Astrocyte (in vitro differentiated cells and primary cell): ENCODE results near the gene ST6GALNAC3. TPM values are rescaled to one million over a fixed set of nuclear protein-coding genes. Genes with fewer than 3 reads are reported as not detected.
A peak's percentile ranks its signal among the peaks of the same experiment; 100 is the strongest.

Source experiments
- DNase-seq: peaks from one replicate; pipeline ENCODE4 v3.0.0-alpha.2; 2010; ENCODE audit warnings: low read depth
- FAIRE-seq: peaks from 2 replicates; lab custom pipeline; 2011; peaks lifted over from hg19 to GRCh38; lab: Jason Lieb, UNC
- H2AFZ ChIP-seq: 2 replicates; pipeline ENCODE4 v1.6.0; 2012; ENCODE audit warnings: low read depth, low read length, inconsistent platforms
- H3K27ac ChIP-seq: 2 replicates; pipeline ENCODE4 v1.5.1; 2011; ENCODE audit warnings: low read depth, low read length, inconsistent platforms
- H3K27me3 ChIP-seq: 2 replicates; pipeline ENCODE4 v1.6.0; 2011; ENCODE audit warnings: low read length, inconsistent platforms; ENCODE audit not compliant: insufficient read depth
- H3K36me3 ChIP-seq: 2 replicates; pipeline ENCODE4 v1.5.1; 2011; ENCODE audit warnings: low read length, inconsistent platforms; ENCODE audit not compliant: insufficient read depth
- H3K4me1 ChIP-seq: 2 replicates; pipeline ENCODE4 v1.5.1; 2011; ENCODE audit warnings: low read length, inconsistent platforms; ENCODE audit not compliant: insufficient read depth
- H3K4me2 ChIP-seq: 2 replicates; pipeline ENCODE4 v1.6.0; 2012; ENCODE audit warnings: low read length, inconsistent platforms
- H3K4me3 ChIP-seq: 2 replicates; pipeline ENCODE4 v1.5.1; 2011; ENCODE audit warnings: low read depth, mild to moderate bottlenecking, low read length, inconsistent platforms; ENCODE audit not compliant: insufficient read depth
- H3K79me2 ChIP-seq: 2 replicates; pipeline ENCODE4 v1.6.0; 2012; ENCODE audit warnings: mild to moderate bottlenecking, low read length, inconsistent platforms; ENCODE audit not compliant: insufficient read depth
- H3K9ac ChIP-seq: 2 replicates; pipeline ENCODE4 v1.6.0; 2012; ENCODE audit warnings: mild to moderate bottlenecking, low read length, inconsistent platforms
- H3K9me3 ChIP-seq: 2 replicates; pipeline ENCODE4 v1.5.1; 2012; ENCODE audit warnings: low read depth, mild to moderate bottlenecking, low read length, inconsistent platforms; ENCODE audit not compliant: insufficient read depth
- H4K20me1 ChIP-seq: 2 replicates; pipeline ENCODE4 v1.6.0; 2012; ENCODE audit warnings: low read length, inconsistent platforms; ENCODE audit not compliant: insufficient read depth
- H3K27ac Mint-ChIP-seq: one replicate; pipeline ENCODE4 v1.8.0; 2021; ENCODE audit warnings: mild to moderate bottlenecking, mixed read lengths; ENCODE audit not compliant: unreplicated experiment
- H3K27me3 Mint-ChIP-seq: one replicate; pipeline ENCODE4 v1.8.0; 2021; ENCODE audit warnings: low read depth, mixed read lengths; ENCODE audit not compliant: unreplicated experiment
- H3K36me3 Mint-ChIP-seq: one replicate; pipeline ENCODE4 v1.8.0; 2021; ENCODE audit warnings: low read depth, mixed read lengths; ENCODE audit not compliant: unreplicated experiment
- H3K4me1 Mint-ChIP-seq: one replicate; pipeline ENCODE4 v1.8.0; 2021; ENCODE audit warnings: low read depth, mixed read lengths; ENCODE audit not compliant: unreplicated experiment
- H3K4me3 Mint-ChIP-seq: one replicate; pipeline ENCODE4 v1.8.0; 2021; ENCODE audit warnings: mild to moderate bottlenecking, moderate library complexity, mixed read lengths; ENCODE audit not compliant: unreplicated experiment
- H3K9me3 Mint-ChIP-seq: one replicate; pipeline ENCODE4 v1.8.0; 2021; ENCODE audit warnings: mild to moderate bottlenecking, mixed read lengths; ENCODE audit not compliant: unreplicated experiment
- EZH2 ChIP-seq: IDR thresholded peaks from 2 replicates; pipeline ENCODE4 v1.6.1; 2012; ENCODE audit warnings: mild to moderate bottlenecking, low read length, inconsistent platforms; ENCODE audit not compliant: insufficient read depth
- total RNA-seq: library from RNA; stranded (reverse); gene quantifications from 2 replicates; pipeline ENCODE4 v1.2.1, GENCODE V29; 2021
- TF ChIP-seq, protein P1 (sequence below): IDR thresholded peaks from 2 replicates; pipeline ENCODE4 v1.5.1; 2011; ENCODE audit warnings: low read depth, mild to moderate bottlenecking, inconsistent platforms, low read length, moderate library complexity; ENCODE audit not compliant: insufficient read depth

ST6GALNAC3 gene
- total RNA-seq, 1 donor from 2014 or later = 3.2 TPM

DNA sequence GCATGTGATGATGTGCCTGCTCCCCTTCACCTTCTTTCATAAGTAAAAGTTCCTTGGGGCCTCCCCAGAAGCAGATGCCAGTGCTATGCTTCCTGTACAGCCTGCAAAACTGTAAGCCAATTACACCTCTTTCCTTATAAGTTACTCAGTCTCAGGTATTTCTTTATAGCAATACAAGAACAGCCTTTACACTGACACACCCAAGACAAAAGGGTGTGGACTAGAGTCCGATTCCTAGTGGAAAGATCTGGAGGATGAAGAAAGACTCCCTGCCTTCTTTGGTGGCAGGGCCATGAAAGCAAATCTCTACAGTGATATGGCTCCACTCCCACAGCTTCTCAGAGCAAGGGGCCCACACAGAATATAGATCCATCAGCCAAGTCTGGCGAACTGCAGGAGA, 583.1 kb downstream of the ST6GALNAC3 start:
- no peaks in the 10 kb centered on the region for H3K36me3 ChIP-seq
- no peaks in the 10 kb centered on the region for H3K4me1 ChIP-seq
- no peak for TF ChIP-seq EZH2
- TF ChIP-seq, protein P1, sequence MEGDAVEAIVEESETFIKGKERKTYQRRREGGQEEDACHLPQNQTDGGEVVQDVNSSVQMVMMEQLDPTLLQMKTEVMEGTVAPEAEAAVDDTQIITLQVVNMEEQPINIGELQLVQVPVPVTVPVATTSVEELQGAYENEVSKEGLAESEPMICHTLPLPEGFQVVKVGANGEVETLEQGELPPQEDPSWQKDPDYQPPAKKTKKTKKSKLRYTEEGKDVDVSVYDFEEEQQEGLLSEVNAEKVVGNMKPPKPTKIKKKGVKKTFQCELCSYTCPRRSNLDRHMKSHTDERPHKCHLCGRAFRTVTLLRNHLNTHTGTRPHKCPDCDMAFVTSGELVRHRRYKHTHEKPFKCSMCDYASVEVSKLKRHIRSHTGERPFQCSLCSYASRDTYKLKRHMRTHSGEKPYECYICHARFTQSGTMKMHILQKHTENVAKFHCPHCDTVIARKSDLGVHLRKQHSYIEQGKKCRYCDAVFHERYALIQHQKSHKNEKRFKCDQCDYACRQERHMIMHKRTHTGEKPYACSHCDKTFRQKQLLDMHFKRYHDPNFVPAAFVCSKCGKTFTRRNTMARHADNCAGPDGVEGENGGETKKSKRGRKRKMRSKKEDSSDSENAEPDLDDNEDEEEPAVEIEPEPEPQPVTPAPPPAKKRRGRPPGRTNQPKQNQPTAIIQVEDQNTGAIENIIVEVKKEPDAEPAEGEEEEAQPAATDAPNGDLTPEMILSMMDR = no peak
- H3K27me3 ChIP-seq = no peaks in the 10 kb centered on the region
- H3K9me3 Mint-ChIP-seq = peaks cover 8% of the 10 kb centered on the region
- no peak overlapping the region for H3K4me3 Mint-ChIP-seq
- H3K4me3 ChIP-seq = no peak overlapping the region
- no peak overlapping the region for H3K27ac ChIP-seq
- H3K9ac ChIP-seq = no peak overlapping the region
- DNase-seq = no peak
- no peak overlapping the region for H2AFZ ChIP-seq
- no peak for FAIRE-seq
- no peaks in the 10 kb centered on the region for H3K36me3 Mint-ChIP-seq
- H3K27me3 Mint-ChIP-seq = peaks cover 21% of the 10 kb centered on the region
- H3K4me2 ChIP-seq = no peak overlapping the region
- no peaks in the 10 kb centered on the region for H4K20me1 ChIP-seq
- H3K79me2 ChIP-seq = no peaks in the 10 kb centered on the region
- no peaks in the 10 kb centered on the region for H3K9me3 ChIP-seq
- H3K4me1 Mint-ChIP-seq = peaks cover 6% of the 10 kb centered on the region
- no peak overlapping the region for H3K27ac Mint-ChIP-seq

DNA sequence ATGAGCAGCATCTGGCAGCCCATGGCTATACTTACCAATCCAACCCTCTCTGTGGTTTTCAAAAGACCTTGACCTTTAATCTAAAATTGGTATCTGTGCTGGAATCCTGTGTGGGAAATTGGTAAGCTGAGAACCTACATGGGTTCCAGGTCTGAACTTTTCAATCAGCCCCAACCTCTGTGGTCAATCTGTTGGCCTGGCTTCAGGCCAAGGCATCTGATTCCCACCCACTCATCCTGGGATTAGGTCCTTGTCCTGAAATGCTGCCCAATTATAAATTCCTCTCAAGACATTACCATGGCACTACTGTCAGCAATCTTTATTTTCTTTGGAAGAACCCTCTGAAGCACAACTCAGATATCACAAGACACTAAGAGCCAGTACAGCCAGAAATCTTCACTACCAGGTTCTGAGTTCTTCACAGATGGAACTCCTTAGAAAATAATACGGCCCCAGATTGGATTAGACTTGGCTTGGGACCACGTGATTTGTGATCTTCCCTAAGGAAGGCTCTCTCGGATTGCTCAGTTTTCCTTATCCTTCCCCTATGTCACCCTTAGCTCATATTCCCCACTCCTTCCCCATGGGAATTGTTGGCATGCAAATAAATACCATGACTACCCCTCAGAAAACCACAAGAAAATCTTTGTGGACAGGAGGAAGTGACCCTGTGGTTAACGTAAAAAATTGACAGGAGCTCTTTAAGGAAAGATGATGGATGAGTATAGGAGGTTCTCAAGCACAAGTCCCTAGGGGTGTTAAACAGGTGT, 584.8 kb downstream of the ST6GALNAC3 start:
- no peaks in the 10 kb centered on the region for H3K79me2 ChIP-seq
- DNase-seq = peak; percentile 34
- H3K9ac ChIP-seq = no peak overlapping the region
- no peaks in the 10 kb centered on the region for H3K9me3 ChIP-seq
- peaks cover 6% of the 10 kb centered on the region for H3K9me3 Mint-ChIP-seq
- H3K27ac Mint-ChIP-seq = peak overlapping the region; percentile 69
- H3K4me2 ChIP-seq = no peak overlapping the region
- H3K4me1 ChIP-seq = no peaks in the 10 kb centered on the region
- H3K27me3 ChIP-seq = no peaks in the 10 kb centered on the region
- H4K20me1 ChIP-seq = no peaks in the 10 kb centered on the region
- FAIRE-seq = no peak
- no peaks in the 10 kb centered on the region for H3K36me3 Mint-ChIP-seq
- peaks cover 34% of the 10 kb centered on the region for H3K27me3 Mint-ChIP-seq
- no peak overlapping the region for H3K27ac ChIP-seq
- no peak overlapping the region for H3K4me3 Mint-ChIP-seq
- no peak overlapping the region for H3K4me3 ChIP-seq
- H3K36me3 ChIP-seq = no peaks in the 10 kb centered on the region
- TF ChIP-seq, protein P1 = no peak
- TF ChIP-seq EZH2 = no peak
- H3K4me1 Mint-ChIP-seq = peaks cover 6% of the 10 kb centered on the region
- H2AFZ ChIP-seq = no peak overlapping the region

DNA sequence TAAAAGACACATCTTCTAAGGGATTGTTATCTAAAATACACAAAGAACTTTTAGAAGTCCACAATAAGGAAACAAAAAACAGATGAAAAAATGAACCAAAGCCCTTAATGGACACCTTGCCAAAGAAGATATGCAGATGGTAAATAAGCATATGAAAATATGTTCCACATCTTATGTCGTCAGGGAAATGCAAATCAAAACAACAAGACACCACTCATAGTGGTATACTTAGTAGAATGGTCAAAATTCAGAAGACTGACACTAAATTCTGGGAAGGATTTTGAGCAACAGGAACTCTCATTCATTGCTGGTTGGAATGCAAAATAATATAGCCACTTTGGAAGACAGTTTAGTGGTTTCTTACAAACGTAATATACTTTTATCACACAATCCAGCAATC, 587.0 kb downstream of the ST6GALNAC3 start:
- TF ChIP-seq, protein P1 = no peak
- no peak for TF ChIP-seq EZH2

More for the DNA sequence above, 587.0 kb downstream of the ST6GALNAC3 start:
- Mint-ChIP-seq H3K9me3 (peaks cover 6% of the 10 kb centered on the region), H3K4me3 (no peak overlapping the region), H3K4me1 (peaks cover 6% of the 10 kb centered on the region), H3K27ac (no peak overlapping the region), H3K36me3 (no peaks in the 10 kb centered on the region), H3K27me3 (peaks cover 34% of the 10 kb centered on the region)
- no peak overlapping the region for H3K27ac ChIP-seq
- DNase-seq (no peak), FAIRE-seq (no peak)
- no peaks in the 10 kb centered on the region for H3K79me2 ChIP-seq
- no peaks in the 10 kb centered on the region for H4K20me1 ChIP-seq
- H3K9ac ChIP-seq = no peak overlapping the region
- no peak overlapping the region for H3K4me2 ChIP-seq
- H2AFZ ChIP-seq = no peak overlapping the region
- no peaks in the 10 kb centered on the region for H3K27me3 ChIP-seq
- no peaks in the 10 kb centered on the region for H3K36me3 ChIP-seq
- no peaks in the 10 kb centered on the region for H3K9me3 ChIP-seq
- no peaks in the 10 kb centered on the region for H3K4me1 ChIP-seq
- H3K4me3 ChIP-seq = no peak overlapping the region
